GM23248 (cell line): ENCODE measurements around the gene SLC24A4. TPM values are rescaled to one million over a fixed set of nuclear protein-coding genes. Genes with fewer than 3 reads are reported as not detected.

ENCODE experiments used
- DNase-seq: peaks from one replicate; pipeline ENCODE4 v3.0.0-alpha.2; 2015
- H2AFZ ChIP-seq: fragments of 200-600 bp; sonication (generic); 2 replicates; pipeline ENCODE4 v1.6.1; 2016; ENCODE audit warnings: antibody characterized with exemption
- H3F3A ChIP-seq: fragments of 200-600 bp; sonication (generic); 2 replicates; pipeline ENCODE4 v1.6.1; 2016; ENCODE audit warnings: mild to moderate bottlenecking, antibody characterized with exemption, mixed run types; ENCODE audit not compliant: insufficient read depth
- H3K27ac ChIP-seq: fragments of 200-600 bp; sonication (generic); 2 replicates; pipeline ENCODE4 v1.5.1; 2016; ENCODE audit warnings: mild to moderate bottlenecking
- H3K27me3 ChIP-seq: fragments of 200-600 bp; sonication (generic); replicated peaks from 2 replicates; pipeline ENCODE4 v1.6.1; 2016; ENCODE audit warnings: mild to moderate bottlenecking; ENCODE audit not compliant: insufficient read depth
- H3K36me3 ChIP-seq: fragments of 200-600 bp; sonication (generic); 2 replicates; pipeline ENCODE4 v1.6.1; 2016; ENCODE audit warnings: low read depth, mild to moderate bottlenecking
- H3K4me1 ChIP-seq: fragments of 200-600 bp; sonication (generic); 2 replicates; pipeline ENCODE4 v1.6.1; 2016; ENCODE audit warnings: mild to moderate bottlenecking; ENCODE audit not compliant: insufficient read depth
- H3K4me2 ChIP-seq: fragments of 200-600 bp; sonication (generic); one replicate; pipeline ENCODE4 v1.6.1; 2016; ENCODE audit warnings: mild to moderate bottlenecking; ENCODE audit not compliant: unreplicated experiment
- H3K4me3 ChIP-seq: fragments of 200-600 bp; sonication (generic); 2 replicates; pipeline ENCODE4 v1.5.1; 2016; ENCODE audit warnings: mild to moderate bottlenecking
- H3K79me2 ChIP-seq: fragments of 200-600 bp; sonication (generic); 2 replicates; pipeline ENCODE4 v1.6.1; 2016; ENCODE audit warnings: mild to moderate bottlenecking; ENCODE audit not compliant: insufficient read depth
- H3K9ac ChIP-seq: fragments of 200-600 bp; sonication (generic); 2 replicates; pipeline ENCODE4 v1.6.1; 2016; ENCODE audit warnings: mild to moderate bottlenecking
- H3K9me2 ChIP-seq: fragments of 200-600 bp; sonication (generic); 2 replicates; pipeline ENCODE4 v1.6.1; 2016; ENCODE audit warnings: mixed run types, mild to moderate bottlenecking, moderate library complexity; ENCODE audit not compliant: insufficient read depth
- H3K9me3 ChIP-seq: fragments of 200-600 bp; sonication (generic); one replicate; pipeline ENCODE4 v1.6.1; 2017; ENCODE audit warnings: low read depth
- H4K20me1 ChIP-seq: fragments of 200-600 bp; sonication (generic); 2 replicates; pipeline ENCODE4 v1.6.0; 2016; ENCODE audit not compliant: insufficient read depth
- EZH2 ChIP-seq: fragments of 200-600 bp; sonication (generic); IDR thresholded peaks from 2 replicates; pipeline ENCODE4 v1.6.1; 2018; ENCODE audit warnings: antibody characterized with exemption, mild to moderate bottlenecking; ENCODE audit not compliant: insufficient read depth, poor library complexity, severe bottlenecking
- EZH2phosphoT487 ChIP-seq: fragments of 200-600 bp; sonication (generic); IDR thresholded peaks from 2 replicates; pipeline ENCODE4 v1.6.1; 2018; ENCODE audit warnings: antibody characterized with exemption, moderate library complexity, mild to moderate bottlenecking, low read depth; ENCODE audit not compliant: insufficient read depth
- WGBS, 2 experiments: methylation state at CpG; one replicate each; pipeline ENCODE4 v1.1.6; 2015 to 2017; ENCODE audit warnings: low lambda C conversion rate in 2 of 2, low coverage in 1 of 2; ENCODE audit errors: missing lambda C conversion rate in 2 of 2; 5-methylcytosine and 5-hydroxymethylcytosine counted together
- in situ Hi-C: fragments of 300-500 bp; cut with MboI; formaldehyde crosslinking; loops from 2 replicates; pipeline ENCODE4 v1.15.0; 2020
- polyA plus RNA-seq: library from polyadenylated mRNA; unstranded; fragments of >200 nt; fragmentation: Nextera tagmentation; extraction: Ambion mirVana; gene quantifications from 2 replicates; pipeline ENCODE4 v1.2.1, GENCODE V29; 2016
- total RNA-seq: library from RNA; depleted of rRNA; stranded (reverse); fragments of >200 nt; shearing (Covaris generic); gene quantifications from 2 replicates; pipeline ENCODE4 v1.2.3, GENCODE V29; 2014

SLC24A4 gene
- total and polyA plus RNA-seq, 2 experiments from 2014 or later = not detected

GRCh38 chr14:92277031-92277430 lies 45.9 kb upstream of the SLC24A4 start:
- H3K79me2 ChIP-seq = no peaks in the 10 kb centered on the region
- no peak overlapping the region for H3K9ac ChIP-seq
- H3K4me1 ChIP-seq = no peaks in the 10 kb centered on the region
- no peak for DNase-seq
- H4K20me1 ChIP-seq = no peaks in the 10 kb centered on the region
- no peaks in the 10 kb centered on the region for H3K36me3 ChIP-seq
- no peaks in the 10 kb centered on the region for H3K9me3 ChIP-seq
- H3K9me2 ChIP-seq = no peaks in the 10 kb centered on the region
- H2AFZ ChIP-seq = no peak overlapping the region
- H3F3A ChIP-seq = no peaks in the 10 kb centered on the region
- in situ Hi-C loops = no loop called here
- no peak overlapping the region for H3K4me2 ChIP-seq
- no peak overlapping the region for H3K27ac ChIP-seq
- no peak for TF ChIP-seq EZH2
- no peak for TF ChIP-seq EZH2phosphoT487
- peaks cover 36% of the 10 kb centered on the region; the same call in 1 of the 2 replicates for H3K27me3 ChIP-seq
- 47 to 49% methylated on average over 5 of the region's 5 CpGs for WGBS, 2 experiments
- no peak overlapping the region for H3K4me3 ChIP-seq

DNA sequence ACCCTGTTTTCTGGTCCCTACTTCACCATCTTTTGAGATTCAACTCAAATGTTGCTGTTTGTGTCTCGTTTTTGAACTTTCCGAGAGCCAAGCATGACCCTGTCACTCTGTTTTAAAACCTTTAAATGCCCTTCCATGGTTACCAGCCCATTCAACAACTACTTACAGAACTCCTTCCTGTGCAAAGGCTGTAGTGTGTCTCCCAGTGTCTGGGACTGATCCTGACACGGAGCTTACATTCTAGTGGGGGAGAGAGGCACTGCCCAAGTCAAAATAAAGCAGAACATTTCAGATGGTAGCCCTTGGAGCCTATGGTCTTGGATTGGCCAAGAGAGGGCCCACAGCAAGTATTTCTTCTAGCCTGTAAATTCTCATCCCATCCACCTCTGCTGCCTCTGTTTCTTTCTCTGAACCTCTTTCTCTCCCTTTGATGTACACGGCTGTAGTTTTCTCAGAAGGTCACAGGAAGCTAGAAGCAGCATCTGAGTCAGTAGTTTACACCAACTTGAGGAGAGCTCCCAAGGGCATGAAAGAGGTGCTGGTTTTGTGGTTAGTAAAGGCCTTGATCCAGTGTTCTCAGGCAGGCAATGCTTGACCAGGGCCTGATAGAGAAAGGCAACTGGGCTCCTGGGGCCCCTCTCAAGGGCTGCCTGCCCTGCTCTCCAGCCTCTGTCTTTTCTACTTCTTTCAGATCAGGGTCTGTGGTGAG lies 42.3 kb upstream of the SLC24A4 start:
- Histone ChIP-seq H2AFZ (no peak overlapping the region), H3F3A (no peaks in the 10 kb centered on the region), H3K9me3 (no peaks in the 10 kb centered on the region), H4K20me1 (no peaks in the 10 kb centered on the region), H3K4me3 (no peak overlapping the region), H3K4me1 (no peaks in the 10 kb centered on the region), H3K79me2 (no peaks in the 10 kb centered on the region), H3K36me3 (no peaks in the 10 kb centered on the region), H3K9ac (no peak overlapping the region), H3K9me2 (no peaks in the 10 kb centered on the region), H3K4me2 (no peak overlapping the region), H3K27me3 (0 out of 2 replicates have a peak, but pooled peaks cover 16% of the 10 kb centered on the region), H3K27ac (no peak overlapping the region)
- in situ Hi-C loops = no loop called here
- no peak for DNase-seq
- TF ChIP-seq EZH2 (no peak), EZH2phosphoT487 (no peak)
- 16 to 21% methylated on average over 4 of the region's 4 CpGs for WGBS, 2 experiments

DNA sequence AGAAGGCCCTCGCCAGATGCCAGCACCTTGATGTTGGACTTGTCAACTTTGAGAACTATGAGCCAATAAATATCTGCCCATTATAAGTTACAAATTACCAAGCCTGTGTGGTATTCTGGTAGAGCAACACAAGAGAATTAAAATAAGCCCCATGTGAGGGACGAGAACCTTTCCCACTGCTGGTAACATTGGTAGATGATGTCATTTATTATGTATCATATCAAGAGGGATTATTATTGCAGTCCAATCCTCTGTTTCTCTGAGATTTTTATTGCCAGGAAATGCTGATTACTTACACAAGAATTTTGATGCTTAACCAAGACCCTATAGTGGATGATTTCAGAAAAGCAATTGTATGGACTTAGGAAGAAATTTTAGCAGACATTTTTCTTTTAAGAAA lies 40.3 kb upstream of the SLC24A4 start:
- H2AFZ ChIP-seq = no peak overlapping the region
- H3K9ac ChIP-seq = no peak overlapping the region
- H4K20me1 ChIP-seq = no peaks in the 10 kb centered on the region
- no peak overlapping the region for H3K4me3 ChIP-seq
- no peak overlapping the region for H3K27ac ChIP-seq
- WGBS, 2 experiments = 38 to 43% methylated on average over 2 of the region's 2 CpGs
- peaks cover 11% of the 10 kb centered on the region; the same call in 1 of the 2 replicates for H3K27me3 ChIP-seq
- H3K4me2 ChIP-seq = no peak overlapping the region
- no peaks in the 10 kb centered on the region for H3K9me3 ChIP-seq
- no peaks in the 10 kb centered on the region for H3K36me3 ChIP-seq
- no peak for TF ChIP-seq EZH2phosphoT487
- no peak for TF ChIP-seq EZH2
- no peaks in the 10 kb centered on the region for H3K79me2 ChIP-seq
- DNase-seq = no peak
- no peaks in the 10 kb centered on the region for H3F3A ChIP-seq
- H3K9me2 ChIP-seq = no peaks in the 10 kb centered on the region
- in situ Hi-C loops = no loop called here
- no peaks in the 10 kb centered on the region for H3K4me1 ChIP-seq

DNA sequence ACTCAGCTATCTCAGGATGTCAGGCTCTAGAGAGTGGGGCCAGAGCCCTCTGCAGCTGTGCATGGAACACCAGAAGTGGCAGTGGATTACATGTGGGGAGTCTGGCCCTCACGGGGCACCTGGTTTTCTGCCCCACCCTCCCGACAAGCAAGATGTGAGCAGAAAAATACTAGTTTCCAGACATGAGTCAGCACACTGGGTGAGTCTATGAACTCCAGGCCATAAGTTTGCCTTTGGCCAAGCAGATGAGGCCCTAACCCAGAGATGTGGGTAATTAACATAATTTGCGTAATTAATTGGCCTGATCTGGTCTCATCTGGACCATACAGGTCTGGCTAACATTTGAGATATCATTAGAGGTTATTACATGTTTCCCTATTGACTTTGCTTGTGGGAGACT lies 37.7 kb upstream of the SLC24A4 start:
- H3K4me2 ChIP-seq = no peak overlapping the region
- H3K27me3 ChIP-seq = peaks cover 29% of the 10 kb centered on the region
- no peaks in the 10 kb centered on the region for H3K9me3 ChIP-seq
- H3K4me1 ChIP-seq = no peaks in the 10 kb centered on the region
- in situ Hi-C loops = no loop called here
- no peak overlapping the region for H2AFZ ChIP-seq
- no peak for DNase-seq
- TF ChIP-seq EZH2 (no peak), EZH2phosphoT487 (no peak)
- no peak overlapping the region for H3K27ac ChIP-seq
- no peaks in the 10 kb centered on the region for H4K20me1 ChIP-seq
- H3K9me2 ChIP-seq = no peaks in the 10 kb centered on the region
- no peaks in the 10 kb centered on the region for H3F3A ChIP-seq
- no peak overlapping the region for H3K4me3 ChIP-seq
- no peaks in the 10 kb centered on the region for H3K79me2 ChIP-seq
- no peaks in the 10 kb centered on the region for H3K36me3 ChIP-seq
- 55% methylated on average over 3 of the region's 3 CpGs for WGBS, 2 experiments
- H3K9ac ChIP-seq = no peak overlapping the region
